GM19099 (cell line): ENCODE data around the gene EXOC7.

ENCODE experiments used
- POLR2A ChIP-seq: IDR thresholded peaks from 3 replicates; pipeline ENCODE4 v1.6.1; 2011; ENCODE audit warnings: low read depth; ENCODE audit not compliant: insufficient read length; ENCODE audit errors: extremely low read depth

The EXOC7 gene

GRCh38 chr17:76088041-76088867 is 15.3 kb downstream of the EXOC7 start:
- TF ChIP-seq POLR2A = no peak

DNA sequence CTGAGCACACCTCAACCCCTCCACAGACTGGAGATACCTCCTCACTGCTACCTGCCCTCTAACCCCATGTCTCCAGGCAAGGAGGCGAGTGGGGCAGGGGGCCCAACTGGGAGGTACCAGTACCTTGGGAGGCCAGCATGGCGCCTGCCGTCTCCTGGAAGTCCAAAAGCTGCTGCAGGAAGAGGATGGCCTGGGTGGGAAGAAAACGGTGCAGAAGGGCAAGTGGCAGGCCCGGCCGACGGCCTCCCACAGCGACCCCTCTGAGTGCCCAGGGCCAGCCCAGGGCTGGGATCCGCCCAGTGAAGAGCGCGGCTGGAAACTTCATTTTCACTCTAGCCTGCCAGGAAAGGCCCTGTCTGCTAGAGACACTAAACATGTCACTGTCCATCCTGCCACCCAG is 16.1 kb downstream of the EXOC7 start:
- TF ChIP-seq POLR2A = no peak

- TF ChIP-seq POLR2A = no peak
These were observed 17.2 kb downstream of the EXOC7 start for GRCh38 chr17:76086384-76086783.

DNA sequence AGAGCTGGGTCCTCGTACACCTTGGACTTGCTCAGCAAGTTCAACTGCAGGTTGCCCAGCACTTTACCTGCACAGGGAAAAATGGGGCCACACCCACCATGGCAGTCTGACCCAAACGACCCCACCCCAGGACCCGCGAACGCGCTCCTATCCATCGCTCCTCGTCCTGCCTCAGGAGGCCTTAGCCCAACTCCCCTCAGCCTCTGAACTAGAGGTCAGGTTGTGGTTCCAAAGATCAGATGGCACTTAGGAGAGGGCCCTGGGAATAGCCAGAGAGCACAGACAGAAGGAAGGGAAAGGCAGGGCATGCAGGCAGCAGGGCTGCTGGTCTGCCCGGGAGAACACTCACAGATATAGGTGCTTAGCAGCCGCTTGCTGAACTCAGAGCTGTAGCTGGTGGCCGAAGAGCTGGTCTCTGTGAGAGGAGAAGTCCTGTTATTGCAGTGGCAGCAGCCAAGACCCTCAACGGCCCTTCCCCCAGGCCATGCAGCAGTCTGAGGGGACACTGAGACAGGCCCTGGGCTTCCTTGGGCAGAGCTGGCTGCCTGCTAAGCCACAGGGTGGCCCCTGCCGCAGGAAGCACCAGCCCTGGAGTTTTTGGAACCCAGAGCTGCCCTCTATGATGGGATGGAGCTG is 17.7 kb downstream of the EXOC7 start:
- no peak for TF ChIP-seq POLR2A

DNA sequence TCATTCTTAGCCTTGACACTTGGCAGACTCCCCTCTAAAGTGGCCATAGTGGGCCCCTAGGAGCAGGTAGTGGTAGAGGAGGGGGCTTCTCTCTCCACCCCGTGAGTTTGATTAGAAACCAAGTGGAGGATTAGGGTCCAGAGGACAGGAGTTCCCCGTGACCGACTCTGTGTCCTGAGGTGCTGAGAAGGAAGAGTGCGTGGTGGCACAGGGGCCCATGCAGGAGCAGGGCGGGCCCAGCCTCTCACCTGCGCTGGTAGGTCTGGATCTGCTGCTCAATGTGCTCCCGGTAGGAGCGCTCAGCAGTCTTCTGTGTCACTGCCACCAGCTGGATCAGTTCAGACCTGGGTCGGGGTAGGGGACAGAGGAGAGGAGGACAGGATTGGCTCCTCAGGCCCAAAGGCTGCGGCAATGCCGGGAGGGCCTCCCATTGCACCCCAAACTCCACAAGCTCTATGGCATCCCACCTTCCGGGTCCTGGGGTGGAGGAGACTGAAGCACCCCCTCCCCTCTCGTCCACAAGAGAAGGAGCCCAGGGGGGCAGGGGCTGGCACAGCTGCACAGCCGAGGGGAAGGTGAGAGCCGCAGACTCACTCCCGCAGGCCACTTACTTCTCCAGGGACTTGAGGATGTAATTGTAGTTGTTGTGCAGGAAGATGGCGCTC is 18.4 kb downstream of the EXOC7 start:
- no peak for TF ChIP-seq POLR2A

DNA sequence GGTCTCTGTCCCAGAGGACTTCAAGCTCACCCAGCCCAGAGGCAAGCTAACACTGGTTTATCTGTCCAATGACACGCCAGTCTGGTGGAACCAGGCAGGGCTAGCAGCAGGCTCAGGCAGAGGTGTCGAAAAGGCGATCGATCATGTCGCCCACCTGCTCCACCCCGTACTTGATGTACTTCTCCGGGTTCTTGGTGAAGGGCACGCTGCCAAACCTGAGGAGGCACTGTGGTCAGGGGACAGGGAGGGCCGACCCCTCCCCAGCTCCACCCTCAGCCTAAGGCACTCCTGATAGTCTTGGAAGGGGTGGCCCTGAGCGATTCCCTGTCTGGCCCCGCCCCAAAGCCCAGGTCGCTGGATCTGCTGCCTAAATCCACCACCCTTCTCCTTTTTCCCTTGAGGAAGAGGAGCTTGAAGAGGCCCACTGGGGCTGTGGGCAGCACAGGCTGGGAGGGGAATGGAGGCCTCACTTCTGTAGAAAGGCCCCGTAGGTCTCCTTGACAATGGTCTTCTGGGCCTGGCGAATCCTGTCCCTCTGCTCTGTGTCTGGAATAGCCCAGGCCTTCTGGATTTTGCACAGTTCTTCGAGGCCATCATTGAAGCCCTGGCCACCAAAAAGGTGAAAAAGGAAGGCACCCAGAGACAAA is 19.9 kb downstream of the EXOC7 start:
- no peak for TF ChIP-seq POLR2A

DNA sequence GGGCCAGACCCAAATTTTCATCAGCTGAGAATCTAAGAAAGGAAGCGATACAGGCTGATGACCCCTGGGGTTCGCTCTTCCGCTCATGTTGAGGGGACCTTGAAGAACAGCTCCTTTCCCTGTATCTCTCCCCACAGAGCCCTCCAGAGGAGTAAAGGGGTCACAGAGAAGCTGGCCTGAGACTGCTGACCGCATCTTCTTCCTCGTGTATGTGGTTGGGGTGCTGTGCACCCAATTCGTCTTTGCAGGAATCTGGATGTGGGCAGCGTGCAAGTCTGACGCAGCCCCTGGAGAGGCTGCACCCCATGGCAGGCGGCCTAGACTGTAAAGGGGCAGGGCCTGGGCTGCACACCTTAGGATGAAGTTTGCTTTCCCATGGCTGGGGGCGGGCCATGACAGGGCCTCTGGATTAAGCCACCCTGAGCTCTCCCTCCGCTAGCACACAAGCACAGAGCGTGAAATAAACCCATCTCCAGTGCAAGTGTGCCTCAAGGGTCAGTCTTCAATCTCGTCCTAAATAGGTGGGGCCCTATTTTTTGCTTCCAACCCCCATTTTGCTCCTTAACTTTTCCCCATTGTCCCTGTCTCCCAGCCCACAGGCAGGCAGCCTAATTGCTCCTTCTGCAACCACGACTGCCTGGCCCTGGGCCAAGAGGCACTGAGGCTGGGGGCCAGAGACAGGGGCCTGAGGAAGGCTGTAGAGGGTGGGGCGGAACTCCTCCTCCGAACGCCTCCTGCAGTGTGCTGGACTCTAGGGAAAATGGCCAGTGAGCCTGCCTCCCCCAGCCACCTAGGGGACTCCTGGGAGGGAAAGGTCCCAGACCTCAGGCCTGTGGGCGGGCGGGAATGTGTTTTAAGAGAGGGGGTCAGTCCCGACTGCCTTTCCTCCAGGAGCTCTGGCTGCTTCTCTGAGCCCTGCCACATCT is 21.0 kb downstream of the EXOC7 start:
- TF ChIP-seq POLR2A = no peak

DNA sequence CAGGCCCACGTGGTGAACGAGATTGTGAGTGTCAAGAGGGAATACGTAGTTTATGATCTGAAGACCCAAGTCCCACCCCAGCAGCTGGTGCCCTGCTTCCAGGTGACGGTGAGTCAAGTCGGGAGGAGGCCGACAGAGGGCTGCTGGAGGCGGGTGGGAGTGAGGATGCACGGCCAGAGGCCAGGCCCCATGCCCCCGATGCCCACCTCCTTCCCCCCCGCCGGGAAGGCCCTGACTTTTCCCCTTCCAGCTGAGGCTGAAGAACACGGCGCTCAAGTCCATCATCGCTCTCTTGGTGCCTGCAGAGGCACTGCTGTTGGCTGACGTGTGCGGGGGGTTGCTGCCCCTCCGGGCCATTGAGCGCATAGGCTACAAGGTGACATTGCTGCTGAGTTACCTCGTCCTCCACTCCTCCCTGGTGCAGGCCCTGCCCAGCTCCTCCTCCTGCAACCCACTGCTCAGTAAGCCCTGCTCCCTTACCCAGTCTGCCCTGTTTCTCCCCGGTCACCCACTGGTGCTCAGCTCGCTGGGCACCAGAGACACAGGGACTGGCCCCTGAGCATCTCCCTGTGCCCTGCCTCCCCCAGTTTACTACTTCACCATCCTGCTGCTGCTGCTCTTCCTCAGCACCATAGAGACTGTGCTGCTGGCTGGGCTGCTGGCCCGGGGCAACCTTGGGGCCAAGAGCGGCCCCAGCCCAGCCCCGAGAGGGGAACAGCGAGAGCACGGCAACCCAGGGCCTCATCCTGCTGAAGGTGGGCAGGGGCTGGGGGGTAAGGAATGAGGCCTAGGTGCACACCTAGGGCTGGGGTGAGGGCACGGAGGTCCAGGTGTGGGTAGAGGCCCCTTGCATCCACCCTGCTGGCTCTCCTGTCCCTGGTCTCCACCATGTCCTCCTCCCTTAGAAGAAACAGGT is 22.0 kb downstream of the EXOC7 start:
- no peak for TF ChIP-seq POLR2A

GRCh38 chr17:76080768-76081287 is 22.8 kb downstream of the EXOC7 start:
- TF ChIP-seq POLR2A = no peak

DNA sequence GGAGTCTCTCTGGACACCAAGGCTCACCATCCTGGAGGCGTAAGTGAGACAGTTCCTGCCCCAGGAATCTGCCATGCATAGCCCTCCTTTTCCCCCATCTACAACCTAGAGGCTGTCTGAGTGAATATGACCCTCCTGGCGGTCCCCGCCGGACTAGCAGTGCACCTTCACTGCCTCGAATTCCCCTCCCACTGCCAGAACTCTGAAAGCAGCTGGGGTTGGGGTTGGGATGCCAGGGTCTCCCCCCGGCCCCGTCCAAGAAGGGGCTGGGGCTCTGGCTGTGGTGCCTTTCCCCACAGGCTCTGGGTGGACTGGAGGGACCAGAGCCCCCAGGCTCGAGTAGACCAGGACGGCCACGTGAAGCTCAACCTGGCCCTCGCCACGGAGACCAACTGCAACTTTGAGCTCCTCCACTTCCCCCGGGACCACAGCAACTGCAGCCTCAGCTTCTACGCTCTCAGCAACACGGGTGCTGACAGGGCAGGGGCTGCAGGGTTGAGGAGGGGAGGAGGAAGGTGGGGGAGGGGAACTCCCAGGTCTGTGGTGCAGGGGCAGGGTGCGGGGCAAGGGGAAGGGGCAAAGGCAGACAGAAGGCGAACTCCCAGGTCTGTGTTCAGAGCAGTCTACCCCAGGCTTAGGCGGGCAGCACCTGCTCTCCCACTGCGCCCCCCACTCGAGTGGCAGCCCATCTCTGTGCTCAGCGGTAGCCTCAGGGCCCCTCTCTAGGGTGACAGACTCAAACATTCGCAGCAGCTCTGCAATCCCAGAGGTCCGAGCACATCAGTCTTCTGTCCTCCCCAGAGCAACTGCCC is 23.4 kb downstream of the EXOC7 start:
- TF ChIP-seq POLR2A = no peak

DNA sequence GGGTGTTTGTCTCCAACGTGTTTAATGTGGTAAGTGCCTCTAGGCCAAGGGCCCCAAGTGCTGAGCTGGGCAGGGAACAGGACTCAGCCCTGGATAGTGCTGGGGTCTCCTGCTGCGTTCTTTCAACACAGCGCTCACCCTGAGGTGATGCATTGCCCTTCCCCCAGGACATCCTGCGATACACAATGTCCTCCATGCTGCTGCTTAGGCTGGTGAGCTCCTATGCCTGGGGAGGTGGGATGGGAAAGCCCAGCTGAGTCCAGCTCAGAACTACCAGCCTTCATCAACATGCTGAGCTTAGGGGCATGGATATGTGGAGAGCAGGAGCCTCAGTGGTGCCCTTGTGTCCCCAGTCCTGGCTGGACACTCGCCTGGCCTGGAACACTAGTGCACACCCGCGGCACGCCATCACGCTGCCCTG is 24.0 kb downstream of the EXOC7 start:
- TF ChIP-seq POLR2A = no peak

GRCh38 chr17:76078860-76079534 is 24.6 kb downstream of the EXOC7 start, which contains the start of gene ZACN:
TSS of gene ZACN (plus strand) at chr17:76079182. CDS start at chr17:76079265, 83 bp downstream.
- no peak for TF ChIP-seq POLR2A
